HEK293T (cell line): ENCODE measurements around the gene GRIN2C.

Experiments
- ARNT ChIP-seq: fragments of 450-650 bp; IDR thresholded peaks from 2 replicates; pipeline ENCODE4 v1.6.1; 2017; ENCODE audit warnings: mild to moderate bottlenecking
- BHLHE40 ChIP-seq: fragments of 450-650 bp; IDR thresholded peaks from 2 replicates; pipeline ENCODE4 v1.6.1; 2016; ENCODE audit warnings: mild to moderate bottlenecking, moderate library complexity, borderline replicate concordance
- CTBP1 ChIP-seq: fragments of 450-650 bp; IDR thresholded peaks from 2 replicates; pipeline ENCODE4 v1.6.1; 2016; ENCODE audit warnings: borderline replicate concordance
- ELF4 ChIP-seq: fragments of 450-650 bp; IDR thresholded peaks from 2 replicates; pipeline ENCODE4 v1.6.1; 2017; ENCODE audit warnings: antibody characterized with exemption
- FOXA1 ChIP-seq: fragments of 450-650 bp; IDR thresholded peaks from 2 replicates; pipeline ENCODE4 v1.6.1; 2016; ENCODE audit warnings: mild to moderate bottlenecking
- FOXM1 ChIP-seq: fragments of 450-650 bp; IDR thresholded peaks from 2 replicates; pipeline ENCODE4 v1.6.1; 2017; ENCODE audit warnings: mild to moderate bottlenecking, borderline replicate concordance
- HDGF ChIP-seq: fragments of 450-650 bp; IDR thresholded peaks from 2 replicates; pipeline ENCODE4 v1.6.1; 2017; ENCODE audit warnings: antibody characterized with exemption, borderline replicate concordance
- L3MBTL2 ChIP-seq: fragments of 450-650 bp; conservative IDR thresholded peaks from 2 replicates; pipeline ENCODE4 v1.6.1; 2016; ENCODE audit warnings: mild to moderate bottlenecking
- NFRKB ChIP-seq: fragments of 450-650 bp; IDR thresholded peaks from 2 replicates; pipeline ENCODE4 v1.6.1; 2016; ENCODE audit warnings: mild to moderate bottlenecking, moderate library complexity
- PKNOX1 ChIP-seq: fragments of 450-650 bp; IDR thresholded peaks from 2 replicates; pipeline ENCODE4 v1.6.1; 2016
- SP1 ChIP-seq: fragments of 450-650 bp; IDR thresholded peaks from 2 replicates; pipeline ENCODE4 v1.6.1; 2017
- SUZ12 ChIP-seq: fragments of 450-650 bp; IDR thresholded peaks from 2 replicates; pipeline ENCODE4 v1.6.1; 2016; ENCODE audit warnings: mild to moderate bottlenecking
- TARDBP ChIP-seq: fragments of 450-650 bp; IDR thresholded peaks from 2 replicates; pipeline ENCODE4 v1.6.1; 2016
- ZNF384 ChIP-seq: fragments of 450-650 bp; IDR thresholded peaks from 2 replicates; pipeline ENCODE4 v1.6.1; 2016

GRCh38 chr17:74801896-74802295 is 57.8 kb downstream of the GRIN2C start:
- no peak for TF ChIP-seq L3MBTL2
- TF ChIP-seq FOXA1, result no peak
- no peak for TF ChIP-seq SUZ12
- TF ChIP-seq ELF4, result no peak
- TF ChIP-seq BHLHE40, result no peak
- TF ChIP-seq FOXM1, result no peak
- TF ChIP-seq SP1, result no peak
- TF ChIP-seq ARNT, result no peak
- no peak for TF ChIP-seq HDGF
- no peak for TF ChIP-seq CTBP1
- no peak for TF ChIP-seq TARDBP
- no peak for TF ChIP-seq ZNF384
- TF ChIP-seq PKNOX1, result no peak
- TF ChIP-seq NFRKB, result no peak
